NT2/D1 (cell line): ENCODE data around the gene EBLN2.

ENCODE experiments used
- YY1 ChIP-seq: IDR thresholded peaks from 2 replicates; pipeline ENCODE4 v1.6.1; 2011; ENCODE audit not compliant: insufficient read length, insufficient read depth
- ZNF274 ChIP-seq: IDR thresholded peaks from 2 replicates; pipeline ENCODE4 v1.6.1; 2011; ENCODE audit warnings: mild to moderate bottlenecking, low read depth, low read length

DNA sequence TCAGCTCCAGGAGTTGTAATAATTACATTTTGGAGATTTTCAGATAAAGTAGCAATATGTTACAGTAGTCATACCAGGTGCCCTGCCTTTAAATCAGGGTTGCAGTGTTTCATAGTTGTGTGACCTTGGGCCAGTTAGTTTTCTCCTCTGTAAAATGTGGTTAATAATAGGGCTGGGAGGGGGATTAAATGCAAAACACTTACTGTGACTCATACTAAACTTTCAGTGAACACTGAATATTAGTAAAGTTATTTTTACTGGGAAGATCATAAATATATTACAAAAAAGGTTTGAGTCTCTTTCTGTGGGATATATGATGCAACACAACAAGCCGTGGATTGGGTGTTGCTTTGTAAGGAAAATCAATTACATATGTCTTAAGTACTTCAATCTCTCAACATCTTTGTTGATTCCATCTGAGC, 1.1 kb upstream of the EBLN2 start:
- TF ChIP-seq YY1 (no peak), ZNF274 (no peak)
